SH-SY5Y (cell line): ENCODE measurements around the gene RALY.

Experiments used
- GATA2 ChIP-seq: IDR thresholded peaks from 2 replicates; pipeline ENCODE4 v1.6.1; 2011; ENCODE audit warnings: mild to moderate bottlenecking, low read depth, low read length
- GATA3 ChIP-seq: IDR thresholded peaks from 2 replicates; pipeline ENCODE4 v1.6.1; 2011; ENCODE audit warnings: low read depth, mild to moderate bottlenecking, low read length, moderate library complexity

GRCh38 chr20:34055290-34055689 is 61.6 kb downstream of the RALY start:
- TF ChIP-seq GATA3 (no peak), GATA2 (peak; percentile 63; the same call in 1 of the 2 replicates)
